ENCODE results near the gene SHANK2. TPM values are rescaled to one million over a fixed set of nuclear protein-coding genes. Genes with fewer than 3 reads are reported as not detected.

Gene SHANK2
- total RNA-seq, 1 donor from 2014 or later = 3.7 TPM

- intact Hi-C loops (cut with DNase I) = no loop called here
- ATAC-seq = no peak
- DNase-seq (ENCODE audit: low spot score) = peak; percentile 42
These were observed 44.8 kb downstream of the SHANK2 start for GRCh38 chr11:71207563-71207962.

- ATAC-seq (peak; percentile 71), DNase-seq (ENCODE audit: low spot score) (peak; percentile 41)
- intact Hi-C loops (cut with DNase I) = no loop called here
These were observed 46.2 kb downstream of the SHANK2 start for GRCh38 chr11:71206186-71206585.

GRCh38 chr11:71204748-71205664 is 47.4 kb downstream of the SHANK2 start:
- DNase-seq (ENCODE audit: low spot score) (no peak), ATAC-seq (no peak)
- intact Hi-C loops (cut with DNase I) = no loop called here

- DNase-seq (ENCODE audit: low spot score) (no peak), ATAC-seq (no peak)
- intact Hi-C loops (cut with DNase I) = no loop called here
These were observed 48.1 kb downstream of the SHANK2 start for GRCh38 chr11:71204294-71204693.

GRCh38 chr11:71203681-71204080 is 48.7 kb downstream of the SHANK2 start:
- DNase-seq (ENCODE audit: low spot score) = no peak
- intact Hi-C loops (cut with DNase I) = no loop called here
- no peak for ATAC-seq

GRCh38 chr11:71202966-71203365 is 49.4 kb downstream of the SHANK2 start:
- ATAC-seq = no peak
- no peak for DNase-seq (ENCODE audit: low spot score)
- intact Hi-C loops (cut with DNase I) = no loop called here

- intact Hi-C loops (cut with DNase I) = no loop called here
- ATAC-seq = no peak
- no peak for DNase-seq (ENCODE audit: low spot score)
These were observed 49.8 kb downstream of the SHANK2 start for GRCh38 chr11:71202598-71202944.

Other genes with a start within 250 kb of the SHANK2 start
- 49.8 TPM for gene DHCR7, start 195.8 kb upstream of the SHANK2 start, total RNA-seq
- gene NADSYN1, start 200.6 kb upstream of the SHANK2 start, total RNA-seq = 85.2 TPM

Measured in sciatic nerve (tissue), 2 donors.